OCI-LY3 (cell line): Measurements from ENCODE around the gene FRK.

Experiments used
- H2AFZ ChIP-seq: fragments of 200-600, 300-600 bp; shearing (Covaris generic); 2 replicates; pipeline ENCODE4 v1.6.0; 2014; ENCODE audit warnings: antibody characterized with exemption, low read depth, low read length
- H3K27ac ChIP-seq: fragments of 200-600, 300-600 bp; sonication (generic); 2 replicates; pipeline ENCODE4 v1.5.1; 2014; ENCODE audit warnings: mild to moderate bottlenecking, low read length, moderate library complexity, mixed read lengths
- H3K27me3 ChIP-seq: fragments of 200-600, 300-600 bp; sonication (generic); 2 replicates; pipeline ENCODE4 v1.6.1; 2014; ENCODE audit warnings: low read depth, low read length, mixed read lengths
- H3K36me3 ChIP-seq: fragments of 200-600, 300-600 bp; sonication (generic); replicated peaks from 2 replicates; pipeline ENCODE3; 2014; ENCODE audit warnings: low read depth, low read length, mixed read lengths
- H3K4me1 ChIP-seq: fragments of 300-600, 200-600 bp; sonication (generic); 2 replicates; pipeline ENCODE4 v1.6.1; 2014; ENCODE audit warnings: low read length, mixed read lengths
- H3K4me2 ChIP-seq: fragments of 200-600, 300-600 bp; sonication (generic); 2 replicates; pipeline ENCODE4 v1.6.1; 2014; ENCODE audit warnings: low read length, mixed read lengths
- H3K4me3 ChIP-seq: fragments of 300-600, 200-600 bp; sonication (generic); 2 replicates; pipeline ENCODE4 v1.5.1; 2014; ENCODE audit warnings: antibody characterized with exemption, mild to moderate bottlenecking, low read length, moderate library complexity
- H3K79me2 ChIP-seq: fragments of 300-600, 200-600 bp; shearing (Covaris generic); 2 replicates; pipeline ENCODE4 v1.6.1; 2014; ENCODE audit warnings: mild to moderate bottlenecking, low read length, mixed read lengths
- H3K9ac ChIP-seq: fragments of 300-600, 200-600 bp; shearing (Covaris generic); 2 replicates; pipeline ENCODE4 v1.6.0; 2014; ENCODE audit warnings: mild to moderate bottlenecking, low read length, moderate library complexity
- H3K9me3 ChIP-seq: fragments of 200-600, 300-600 bp; shearing (Covaris generic); 2 replicates; pipeline ENCODE4 v1.6.1; 2014; ENCODE audit warnings: low read length, mixed read lengths; ENCODE audit not compliant: insufficient read depth
- H4K20me1 ChIP-seq: fragments of 200-600, 300-600 bp; sonication (generic); 2 replicates; pipeline ENCODE4 v1.6.1; 2016; ENCODE audit warnings: low read length, mixed read lengths; ENCODE audit not compliant: insufficient read depth
- CTCF ChIP-seq: fragments of 200-600, 300-600 bp; sonication (generic); IDR thresholded peaks from 2 replicates; pipeline ENCODE4 v1.5.1; 2014; ENCODE audit warnings: antibody characterized with exemption, low read length, low read depth
- EZH2phosphoT487 ChIP-seq: fragments of 200-600 bp; shearing (Covaris generic); IDR thresholded peaks from 2 replicates; pipeline ENCODE4 v1.6.1; 2018; ENCODE audit warnings: antibody characterized with exemption, mixed run types, low read depth

FRK gene

GRCh38 chr6:116084284-116084683 is 23.6 kb upstream of the FRK start:
- H3K27me3 ChIP-seq: no peaks in the 10 kb centered on the region
- H3K4me1 ChIP-seq: peaks cover 48% of the 10 kb centered on the region
- TF ChIP-seq CTCF: no peak
- no peak for TF ChIP-seq EZH2phosphoT487
- no peak overlapping the region for H3K4me3 ChIP-seq
- H4K20me1 ChIP-seq: no peaks in the 10 kb centered on the region
- no peak overlapping the region for H2AFZ ChIP-seq
- H3K79me2 ChIP-seq: no peaks in the 10 kb centered on the region
- no peak overlapping the region for H3K4me2 ChIP-seq
- H3K27ac ChIP-seq: no peak overlapping the region
- peaks cover 4% of the 10 kb centered on the region for H3K36me3 ChIP-seq
- no peaks in the 10 kb centered on the region for H3K9me3 ChIP-seq
- H3K9ac ChIP-seq: no peak overlapping the region

- Histone ChIP-seq H3K4me3 (no peak overlapping the region), H3K9ac (no peak overlapping the region), H3K4me2 (no peak overlapping the region), H3K4me1 (peaks cover 36% of the 10 kb centered on the region), H3K36me3 (no peaks in the 10 kb centered on the region), H3K27ac (no peak overlapping the region), H3K9me3 (no peaks in the 10 kb centered on the region), H3K79me2 (no peaks in the 10 kb centered on the region), H3K27me3 (no peaks in the 10 kb centered on the region), H4K20me1 (no peaks in the 10 kb centered on the region), H2AFZ (no peak overlapping the region)
- no peak for TF ChIP-seq CTCF
- TF ChIP-seq EZH2phosphoT487: no peak
Measured at GRCh38 chr6:116083052-116083451, 22.4 kb upstream of the FRK start.

- Histone ChIP-seq H3K27me3 (no peaks in the 10 kb centered on the region), H3K4me3 (no peak overlapping the region), H3K4me1 (no peaks in the 10 kb centered on the region), H2AFZ (no peak overlapping the region), H3K27ac (no peak overlapping the region), H3K9me3 (no peaks in the 10 kb centered on the region), H3K4me2 (no peak overlapping the region), H4K20me1 (no peaks in the 10 kb centered on the region), H3K9ac (no peak overlapping the region), H3K36me3 (no peaks in the 10 kb centered on the region), H3K79me2 (no peaks in the 10 kb centered on the region)
- TF ChIP-seq EZH2phosphoT487 (no peak), CTCF (no peak)
Measured at GRCh38 chr6:116078945-116079344, 18.3 kb upstream of the FRK start.

GRCh38 chr6:116078522-116078921 is 17.8 kb upstream of the FRK start:
- Histone ChIP-seq H3K27me3 (no peaks in the 10 kb centered on the region), H3K4me3 (no peak overlapping the region)
- no peak for TF ChIP-seq EZH2phosphoT487
- no peak for TF ChIP-seq CTCF

More at GRCh38 chr6:116078522-116078921, 17.8 kb upstream of the FRK start:
- no peak overlapping the region for H3K27ac ChIP-seq
- no peaks in the 10 kb centered on the region for H3K36me3 ChIP-seq
- H4K20me1 ChIP-seq: no peaks in the 10 kb centered on the region
- H3K9me3 ChIP-seq: no peaks in the 10 kb centered on the region
- no peaks in the 10 kb centered on the region for H3K4me1 ChIP-seq
- H3K4me2 ChIP-seq: no peak overlapping the region
- H3K9ac ChIP-seq: no peak overlapping the region
- no peaks in the 10 kb centered on the region for H3K79me2 ChIP-seq
- H2AFZ ChIP-seq: no peak overlapping the region
